ENCODE measurements around the gene ZNF770.
"Not testable (repeated sequence)": the region's sequence is repeated elsewhere in the genome, so short reads cannot be mapped to it uniquely, and the experiment has no call there.

Gene ZNF770

GRCh38 chr15:34976743-34977142 is 11.3 kb downstream of the ZNF770 start:
- no peak for DNase-seq (ENCODE audit: low read depth in 1 of 2, low spot score in 1 of 2)

- DNase-seq (ENCODE audit: low read depth in 1 of 2, low spot score in 1 of 2): no peak
Observed at GRCh38 chr15:34976073-34976472, 12.0 kb downstream of the ZNF770 start.

- DNase-seq (ENCODE audit: low read depth in 1 of 2, low spot score in 1 of 2): no peak
Observed at GRCh38 chr15:34973512-34973911, 14.6 kb downstream of the ZNF770 start.

GRCh38 chr15:34970098-34970643 is 17.9 kb downstream of the ZNF770 start:
- not testable (repeated sequence) for DNase-seq (ENCODE audit: low read depth in 1 of 2, low spot score in 1 of 2)

- peak; percentile 78 to 85 for DNase-seq (ENCODE audit: low read depth in 1 of 2, low spot score in 1 of 2)
Observed at GRCh38 chr15:34969340-34970097, 18.6 kb downstream of the ZNF770 start, which contains the start of gene AQR. Gene AQR, minus strand, starts transcription at chr15:34969742. Its CDS starts 129 bp downstream, at chr15:34969613.

GRCh38 chr15:34964277-34964676 is 23.8 kb downstream of the ZNF770 start:
- no peak for DNase-seq (ENCODE audit: low read depth in 1 of 2, low spot score in 1 of 2)

- no peak for DNase-seq (ENCODE audit: low read depth in 1 of 2, low spot score in 1 of 2)
Observed at GRCh38 chr15:34953851-34954250, 34.2 kb downstream of the ZNF770 start.

GRCh38 chr15:34952481-34952880 is 35.6 kb downstream of the ZNF770 start:
- no peak for DNase-seq (ENCODE audit: low read depth in 1 of 2, low spot score in 1 of 2)

GRCh38 chr15:34951993-34952392 is 36.1 kb downstream of the ZNF770 start:
- no peak for DNase-seq (ENCODE audit: low read depth in 1 of 2, low spot score in 1 of 2)

- no peak for DNase-seq (ENCODE audit: low read depth in 1 of 2, low spot score in 1 of 2)
Observed at GRCh38 chr15:34944936-34945335, 43.2 kb downstream of the ZNF770 start.

GRCh38 chr15:34943711-34944110 is 44.4 kb downstream of the ZNF770 start:
- DNase-seq (ENCODE audit: low read depth in 1 of 2, low spot score in 1 of 2): no peak

GRCh38 chr15:34943264-34943663 is 44.8 kb downstream of the ZNF770 start:
- DNase-seq (ENCODE audit: low read depth in 1 of 2, low spot score in 1 of 2): not testable (repeated sequence)

- DNase-seq (ENCODE audit: low read depth in 1 of 2, low spot score in 1 of 2): no peak
Observed at GRCh38 chr15:34942363-34942762, 45.7 kb downstream of the ZNF770 start.

GRCh38 chr15:34941831-34942230 is 46.3 kb downstream of the ZNF770 start:
- no peak for DNase-seq (ENCODE audit: low read depth in 1 of 2, low spot score in 1 of 2)

- DNase-seq (ENCODE audit: low read depth in 1 of 2, low spot score in 1 of 2): no peak
Observed at GRCh38 chr15:34941185-34941698, 46.8 kb downstream of the ZNF770 start.

- DNase-seq (ENCODE audit: low read depth in 1 of 2, low spot score in 1 of 2): no peak
Observed at GRCh38 chr15:34933432-34933975, 54.6 kb downstream of the ZNF770 start.

- not testable (repeated sequence) for DNase-seq (ENCODE audit: low read depth in 1 of 2, low spot score in 1 of 2)
Observed at GRCh38 chr15:34928349-34928748, 59.7 kb downstream of the ZNF770 start.
